DND-41 (cell line): ENCODE measurements around the gene AKT1S1.

Source experiments
- EZH2 ChIP-seq: IDR thresholded peaks from 3 replicates; pipeline ENCODE4 v1.6.1; 2012; ENCODE audit warnings: borderline replicate concordance, low read depth, mild to moderate bottlenecking, moderate library complexity, low read length, inconsistent platforms; ENCODE audit not compliant: severe bottlenecking
- TF ChIP-seq, protein P1 (sequence below): IDR thresholded peaks from 2 replicates; pipeline ENCODE4 v1.5.1; 2012; ENCODE audit warnings: borderline replicate concordance, low read length, moderate library complexity, mild to moderate bottlenecking; ENCODE audit not compliant: poor library complexity, severe bottlenecking; ENCODE audit errors: extremely low read depth

DNA sequence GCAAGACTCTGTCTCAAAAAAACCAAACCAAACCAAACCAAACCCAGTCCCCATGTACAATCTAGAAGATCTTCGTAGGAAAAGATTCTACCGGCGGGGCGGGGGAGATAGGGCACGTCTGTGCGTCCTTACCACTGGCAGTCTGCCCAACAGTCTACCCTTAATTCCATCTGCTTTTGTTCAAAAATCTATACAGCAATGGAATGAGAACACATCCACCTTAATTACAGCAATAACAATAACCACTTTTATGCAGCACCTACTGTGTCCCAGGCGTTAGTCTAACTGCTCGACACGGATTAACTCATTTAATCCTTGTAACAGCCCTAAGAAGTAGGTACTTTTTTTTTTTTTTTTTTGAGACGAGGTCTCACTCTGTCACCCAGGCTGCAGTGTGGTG, 49.4 kb upstream of the AKT1S1 start:
- TF ChIP-seq, protein P1, sequence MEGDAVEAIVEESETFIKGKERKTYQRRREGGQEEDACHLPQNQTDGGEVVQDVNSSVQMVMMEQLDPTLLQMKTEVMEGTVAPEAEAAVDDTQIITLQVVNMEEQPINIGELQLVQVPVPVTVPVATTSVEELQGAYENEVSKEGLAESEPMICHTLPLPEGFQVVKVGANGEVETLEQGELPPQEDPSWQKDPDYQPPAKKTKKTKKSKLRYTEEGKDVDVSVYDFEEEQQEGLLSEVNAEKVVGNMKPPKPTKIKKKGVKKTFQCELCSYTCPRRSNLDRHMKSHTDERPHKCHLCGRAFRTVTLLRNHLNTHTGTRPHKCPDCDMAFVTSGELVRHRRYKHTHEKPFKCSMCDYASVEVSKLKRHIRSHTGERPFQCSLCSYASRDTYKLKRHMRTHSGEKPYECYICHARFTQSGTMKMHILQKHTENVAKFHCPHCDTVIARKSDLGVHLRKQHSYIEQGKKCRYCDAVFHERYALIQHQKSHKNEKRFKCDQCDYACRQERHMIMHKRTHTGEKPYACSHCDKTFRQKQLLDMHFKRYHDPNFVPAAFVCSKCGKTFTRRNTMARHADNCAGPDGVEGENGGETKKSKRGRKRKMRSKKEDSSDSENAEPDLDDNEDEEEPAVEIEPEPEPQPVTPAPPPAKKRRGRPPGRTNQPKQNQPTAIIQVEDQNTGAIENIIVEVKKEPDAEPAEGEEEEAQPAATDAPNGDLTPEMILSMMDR, result no peak
- no peak for TF ChIP-seq EZH2
